HepG2 (cell line): ENCODE measurements around the gene CEP76. TPM values are rescaled to one million over a fixed set of nuclear protein-coding genes. Genes with fewer than 3 reads are reported as not detected.

Source experiments
- ELF1 ChIP-seq: sonication (generic); formaldehyde crosslinking; IDR thresholded peaks from 2 replicates; pipeline ENCODE4 v1.4.0; 2020; ENCODE audit warnings: missing genetic modification reagents
- FOXA1 ChIP-seq, 2 experiments: fragments of 450-650 bp in 1 of 2; sonication (generic) in 1 of 2; formaldehyde crosslinking in 1 of 2; IDR thresholded peaks; 2 replicates each; pipeline versions ENCODE4 v1.4.0 to v1.6.1; 2016 to 2020; ENCODE audit warnings: missing genetic modification reagents in 1 of 2
- GFI1 ChIP-seq: sonication (generic); formaldehyde crosslinking; IDR thresholded peaks from 2 replicates; pipeline ENCODE4 v1.5.0; 2020; ENCODE audit warnings: missing genetic modification reagents, mild to moderate bottlenecking, borderline replicate concordance
- IRX3 ChIP-seq: sonication (generic); formaldehyde crosslinking; IDR thresholded peaks from 2 replicates; pipeline ENCODE4 v1.8.1; 2023; ENCODE audit warnings: mild to moderate bottlenecking, low read depth, missing genetic modification reagents, borderline replicate concordance
- MEIS1 ChIP-seq: sonication (generic); formaldehyde crosslinking; IDR thresholded peaks from 2 replicates; pipeline ENCODE4 v1.9.0; 2021; ENCODE audit warnings: mild to moderate bottlenecking, missing genetic modification reagents, moderate library complexity, borderline replicate concordance
- NR0B2 ChIP-seq: sonication (generic); formaldehyde crosslinking; IDR thresholded peaks from 2 replicates; pipeline ENCODE4 v1.4.0; 2020; ENCODE audit warnings: mild to moderate bottlenecking, missing genetic modification reagents
- RBFOX2 ChIP-seq: fragments of 200-400 bp; formaldehyde crosslinking; IDR thresholded peaks from 2 replicates; pipeline ENCODE4 v1.6.1; 2017; ENCODE audit warnings: low read depth, mild to moderate bottlenecking, low read length
- ZNF232 ChIP-seq: sonication (generic); formaldehyde crosslinking; IDR thresholded peaks from 2 replicates; pipeline ENCODE4 v1.4.0; 2020; ENCODE audit warnings: missing genetic modification reagents, borderline replicate concordance
- ZNF556 ChIP-seq: sonication (generic); formaldehyde crosslinking; IDR thresholded peaks from 2 replicates; pipeline ENCODE4 v1.4.0; 2020; ENCODE audit warnings: mild to moderate bottlenecking, missing genetic modification reagents, borderline replicate concordance
- ZNF558 ChIP-seq: sonication (generic); formaldehyde crosslinking; IDR thresholded peaks from 2 replicates; pipeline ENCODE4 v1.9.0; 2022; ENCODE audit warnings: mild to moderate bottlenecking, missing genetic modification reagents, borderline replicate concordance
- ZNF652 ChIP-seq: IDR thresholded peaks from 2 replicates; pipeline ENCODE4 v1.6.1; 2016; ENCODE audit warnings: low read depth, borderline replicate concordance
- ZNF703 ChIP-seq: sonication (generic); formaldehyde crosslinking; IDR thresholded peaks from 2 replicates; pipeline ENCODE4 v1.5.1; 2020; ENCODE audit warnings: missing genetic modification reagents, mild to moderate bottlenecking, moderate library complexity, borderline replicate concordance
- ZNF777 ChIP-seq: sonication (generic); formaldehyde crosslinking; IDR thresholded peaks from 2 replicates; pipeline ENCODE4 v1.4.0; 2020; ENCODE audit warnings: missing genetic modification reagents
- ZNF800 ChIP-seq: sonication (generic); formaldehyde crosslinking; IDR thresholded peaks from 2 replicates; pipeline ENCODE4 v1.4.0; 2020; ENCODE audit warnings: missing genetic modification reagents
- polyA plus RNA-seq, 8 experiments: library from polyadenylated mRNA; depleted of rRNA in 3 of 8; stranded (reverse) in 7 of 8; unstranded in 1 of 8; fragments of >200 nt; fragmentation: Illumina TruSeq in 4 of 8; extraction: Trizol in 4 of 8; gene quantifications; 2 replicates each; pipeline versions ENCODE4 v1.2.1 to v1.2.3, GENCODE V29; 2011 to 2016; ENCODE audit warnings: low read depth in 4 of 8, missing spikeins in 1 of 8, mixed read lengths in 1 of 8; ENCODE audit not compliant: insufficient read depth in 1 of 8
- total RNA-seq, 5 experiments: library from RNA; depleted of rRNA; stranded (reverse); fragments of >200 nt; fragmentation: Illumina TruSeq; extraction: Trizol; gene quantifications; 2 replicates each; pipeline ENCODE4 v1.2.3, GENCODE V29; 2016; ENCODE audit warnings: low read depth in 1 of 5
- TF ChIP-seq, protein P1 (sequence below): sonication (generic); formaldehyde crosslinking; IDR thresholded peaks from 2 replicates; pipeline ENCODE4 v1.5.0; 2020; ENCODE audit warnings: mild to moderate bottlenecking, missing genetic modification reagents, borderline replicate concordance
- TF ChIP-seq, protein P2 (sequence below): sonication (generic); formaldehyde crosslinking; IDR thresholded peaks from 2 replicates; pipeline ENCODE4 v1.4.0; 2020; ENCODE audit warnings: missing genetic modification reagents
- TF ChIP-seq, protein P3 (sequence below): sonication (generic); formaldehyde crosslinking; conservative IDR thresholded peaks from 2 replicates; pipeline ENCODE4 v1.5.0; 2020; ENCODE audit warnings: missing genetic modification reagents
- TF ChIP-seq, protein P4 (sequence below): sonication (generic); formaldehyde crosslinking; IDR thresholded peaks from 2 replicates; pipeline ENCODE4 v1.4.0; 2020; ENCODE audit warnings: missing genetic modification reagents, low read depth, mild to moderate bottlenecking, borderline replicate concordance

CEP76 gene
- total and polyA plus RNA-seq, 2 of the 13 experiments (the other 11 are each of a cell fraction or from before 2014, with no cell fraction given), result 13.9 to 15.1 TPM

DNA sequence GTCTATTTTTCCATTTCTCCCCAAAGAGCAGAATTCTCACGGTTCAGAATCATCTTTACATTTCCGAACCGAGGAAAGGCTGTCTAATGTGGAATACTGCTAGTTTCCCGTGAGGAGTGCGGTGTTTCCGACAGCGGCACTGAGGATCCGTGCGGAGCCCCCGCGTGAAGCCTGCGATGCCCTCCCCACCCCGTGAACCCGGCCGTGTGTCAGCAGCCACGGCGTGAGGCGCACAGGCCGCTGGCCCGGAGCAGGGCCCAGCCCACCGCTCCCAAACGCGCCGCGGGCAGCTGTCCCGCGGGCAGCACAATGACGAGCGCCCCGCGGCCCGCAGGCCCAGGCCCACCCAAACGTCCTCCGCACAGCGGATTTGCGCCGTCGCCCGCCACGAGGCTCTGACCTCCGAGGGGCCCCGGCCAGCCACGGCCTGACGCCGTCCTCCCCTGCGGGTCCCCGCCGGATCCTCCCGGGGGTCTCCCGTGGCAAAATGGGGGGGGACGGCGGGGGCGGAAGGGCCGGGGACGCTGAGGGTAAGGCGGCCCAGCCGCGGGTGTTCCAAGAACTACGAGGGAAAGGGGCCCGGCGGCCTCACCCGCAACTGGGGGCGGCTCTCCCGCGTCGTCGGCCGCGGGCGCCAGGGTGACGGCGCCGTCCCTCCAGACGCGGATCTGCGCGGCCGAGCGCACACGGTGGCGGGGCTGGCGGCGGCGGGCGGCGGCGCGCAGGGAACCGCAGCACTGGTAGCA, 45.4 kb downstream of the CEP76 start (continued):
- peak; percentile 79 for TF ChIP-seq ZNF800
- TF ChIP-seq ZNF703, result no peak
- peak; percentile 62; the same call in 1 of the 2 replicates for TF ChIP-seq IRX3 (CRISPR knock-in tag)
- no peak for TF ChIP-seq MEIS1 (CRISPR knock-in tag)
- TF ChIP-seq, protein P1, sequence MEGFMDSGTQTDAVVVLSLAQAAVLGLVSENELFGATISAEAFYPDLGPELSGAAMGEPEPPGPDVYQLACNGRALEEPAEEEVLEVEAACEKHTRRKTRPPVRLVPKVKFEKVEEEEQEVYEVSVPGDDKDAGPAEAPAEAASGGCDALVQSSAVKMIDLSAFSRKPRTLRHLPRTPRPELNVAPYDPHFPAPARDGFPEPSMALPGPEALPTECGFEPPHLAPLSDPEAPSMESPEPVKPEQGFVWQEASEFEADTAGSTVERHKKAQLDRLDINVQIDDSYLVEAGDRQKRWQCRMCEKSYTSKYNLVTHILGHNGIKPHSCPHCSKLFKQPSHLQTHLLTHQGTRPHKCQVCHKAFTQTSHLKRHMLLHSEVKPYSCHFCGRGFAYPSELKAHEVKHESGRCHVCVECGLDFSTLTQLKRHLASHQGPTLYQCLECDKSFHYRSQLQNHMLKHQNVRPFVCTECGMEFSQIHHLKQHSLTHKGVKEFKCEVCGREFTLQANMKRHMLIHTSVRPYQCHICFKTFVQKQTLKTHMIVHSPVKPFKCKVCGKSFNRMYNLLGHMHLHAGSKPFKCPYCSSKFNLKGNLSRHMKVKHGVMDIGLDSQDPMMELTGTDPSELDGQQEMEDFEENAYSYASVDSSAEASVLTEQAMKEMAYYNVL (CRISPR knock-in tag), result 0 out of 2 replicates have a peak, but pooled peaks have one; percentile 19
- 0 out of 2 replicates have a peak, but pooled peaks have one; percentile 54 for TF ChIP-seq ZNF232
- peak; percentile 57; the same call in 1 of the 2 replicates for TF ChIP-seq RBFOX2
- TF ChIP-seq, protein P2, sequence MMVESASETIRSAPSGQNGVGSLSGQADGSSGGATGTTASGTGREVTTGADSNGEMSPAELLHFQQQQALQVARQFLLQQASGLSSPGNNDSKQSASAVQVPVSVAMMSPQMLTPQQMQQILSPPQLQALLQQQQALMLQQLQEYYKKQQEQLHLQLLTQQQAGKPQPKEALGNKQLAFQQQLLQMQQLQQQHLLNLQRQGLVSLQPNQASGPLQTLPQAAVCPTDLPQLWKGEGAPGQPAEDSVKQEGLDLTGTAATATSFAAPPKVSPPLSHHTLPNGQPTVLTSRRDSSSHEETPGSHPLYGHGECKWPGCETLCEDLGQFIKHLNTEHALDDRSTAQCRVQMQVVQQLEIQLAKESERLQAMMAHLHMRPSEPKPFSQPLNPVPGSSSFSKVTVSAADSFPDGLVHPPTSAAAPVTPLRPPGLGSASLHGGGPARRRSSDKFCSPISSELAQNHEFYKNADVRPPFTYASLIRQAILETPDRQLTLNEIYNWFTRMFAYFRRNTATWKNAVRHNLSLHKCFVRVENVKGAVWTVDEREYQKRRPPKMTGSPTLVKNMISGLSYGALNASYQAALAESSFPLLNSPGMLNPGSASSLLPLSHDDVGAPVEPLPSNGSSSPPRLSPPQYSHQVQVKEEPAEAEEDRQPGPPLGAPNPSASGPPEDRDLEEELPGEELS (CRISPR knock-in tag), result no peak
- TF ChIP-seq FOXA1 (IDR thresholded peaks at IDR 0.05), result no peak
- TF ChIP-seq FOXA1 (CRISPR knock-in tag; IDR thresholded peaks at IDR 0.05), result no peak
- no peak for TF ChIP-seq ELF1 (CRISPR knock-in tag)
- TF ChIP-seq, protein P3, sequence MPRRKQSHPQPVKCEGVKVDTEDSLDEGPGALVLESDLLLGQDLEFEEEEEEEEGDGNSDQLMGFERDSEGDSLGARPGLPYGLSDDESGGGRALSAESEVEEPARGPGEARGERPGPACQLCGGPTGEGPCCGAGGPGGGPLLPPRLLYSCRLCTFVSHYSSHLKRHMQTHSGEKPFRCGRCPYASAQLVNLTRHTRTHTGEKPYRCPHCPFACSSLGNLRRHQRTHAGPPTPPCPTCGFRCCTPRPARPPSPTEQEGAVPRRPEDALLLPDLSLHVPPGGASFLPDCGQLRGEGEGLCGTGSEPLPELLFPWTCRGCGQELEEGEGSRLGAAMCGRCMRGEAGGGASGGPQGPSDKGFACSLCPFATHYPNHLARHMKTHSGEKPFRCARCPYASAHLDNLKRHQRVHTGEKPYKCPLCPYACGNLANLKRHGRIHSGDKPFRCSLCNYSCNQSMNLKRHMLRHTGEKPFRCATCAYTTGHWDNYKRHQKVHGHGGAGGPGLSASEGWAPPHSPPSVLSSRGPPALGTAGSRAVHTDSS (CRISPR knock-in tag), result no peak
- no peak for TF ChIP-seq ZNF652 (CRISPR knock-in tag)
- 0 out of 2 replicates have a peak, but pooled peaks have one; percentile 58 for TF ChIP-seq ZNF556 (CRISPR knock-in tag)
- peak; percentile 86 for TF ChIP-seq ZNF777 (CRISPR knock-in tag)
- TF ChIP-seq GFI1 (CRISPR knock-in tag), result 0 out of 2 replicates have a peak, but pooled peaks have one; percentile 51
- TF ChIP-seq, protein P4, sequence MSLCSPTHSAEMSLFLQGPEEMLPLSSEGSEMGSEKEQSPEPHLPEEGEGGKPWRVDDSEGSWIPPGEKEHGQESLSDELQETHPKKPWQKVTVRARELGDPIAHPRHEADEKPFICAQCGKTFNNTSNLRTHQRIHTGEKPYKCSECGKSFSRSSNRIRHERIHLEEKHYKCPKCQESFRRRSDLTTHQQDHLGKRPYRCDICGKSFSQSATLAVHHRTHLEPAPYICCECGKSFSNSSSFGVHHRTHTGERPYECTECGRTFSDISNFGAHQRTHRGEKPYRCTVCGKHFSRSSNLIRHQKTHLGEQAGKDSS (CRISPR knock-in tag), result 0 out of 2 replicates have a peak, but pooled peaks have one; percentile 79
- peak; percentile 54; the same call in 1 of the 2 replicates for TF ChIP-seq ZNF558 (CRISPR knock-in tag)
- no peak for TF ChIP-seq NR0B2 (CRISPR knock-in tag)
